GM12873 (cell line): ENCODE results near the gene FRY.

Experiments used
- CTCF ChIP-seq: IDR thresholded peaks from 2 replicates; pipeline ENCODE4 v1.5.1; 2012; ENCODE audit warnings: low read depth, mild to moderate bottlenecking, moderate library complexity, low read length, control low read depth; ENCODE audit not compliant: insufficient read depth; ENCODE audit errors: missing control alignments

Gene FRY

GRCh38 chr13:32229443-32229842 lies 197.9 kb downstream of the FRY start:
- no peak for TF ChIP-seq CTCF

- no peak for TF ChIP-seq CTCF
Measured at GRCh38 chr13:32232263-32232662, 200.7 kb downstream of the FRY start.

GRCh38 chr13:32233062-32233461 lies 201.5 kb downstream of the FRY start:
- TF ChIP-seq CTCF: no peak

GRCh38 chr13:32234914-32235313 lies 203.3 kb downstream of the FRY start:
- TF ChIP-seq CTCF: no peak

- TF ChIP-seq CTCF: no peak
Measured at GRCh38 chr13:32237681-32238080, 206.1 kb downstream of the FRY start.

- TF ChIP-seq CTCF: no peak
Measured at GRCh38 chr13:32243695-32244094, 212.1 kb downstream of the FRY start.

- no peak for TF ChIP-seq CTCF
Measured at GRCh38 chr13:32245555-32245954, 214.0 kb downstream of the FRY start.
